GM18873 (cell line): Measurements from ENCODE around the gene COL6A2.

Experiments
- ATAC-seq: cut with Tn5 transposase; IDR thresholded peaks from one replicate; pipeline ENCODE4 v1.9.1; 2021; ENCODE audit warnings: mild to moderate bottlenecking, moderate library complexity, moderate number of reproducible peaks; ENCODE audit not compliant: unreplicated experiment, low FRiP score

COL6A2 gene

DNA sequence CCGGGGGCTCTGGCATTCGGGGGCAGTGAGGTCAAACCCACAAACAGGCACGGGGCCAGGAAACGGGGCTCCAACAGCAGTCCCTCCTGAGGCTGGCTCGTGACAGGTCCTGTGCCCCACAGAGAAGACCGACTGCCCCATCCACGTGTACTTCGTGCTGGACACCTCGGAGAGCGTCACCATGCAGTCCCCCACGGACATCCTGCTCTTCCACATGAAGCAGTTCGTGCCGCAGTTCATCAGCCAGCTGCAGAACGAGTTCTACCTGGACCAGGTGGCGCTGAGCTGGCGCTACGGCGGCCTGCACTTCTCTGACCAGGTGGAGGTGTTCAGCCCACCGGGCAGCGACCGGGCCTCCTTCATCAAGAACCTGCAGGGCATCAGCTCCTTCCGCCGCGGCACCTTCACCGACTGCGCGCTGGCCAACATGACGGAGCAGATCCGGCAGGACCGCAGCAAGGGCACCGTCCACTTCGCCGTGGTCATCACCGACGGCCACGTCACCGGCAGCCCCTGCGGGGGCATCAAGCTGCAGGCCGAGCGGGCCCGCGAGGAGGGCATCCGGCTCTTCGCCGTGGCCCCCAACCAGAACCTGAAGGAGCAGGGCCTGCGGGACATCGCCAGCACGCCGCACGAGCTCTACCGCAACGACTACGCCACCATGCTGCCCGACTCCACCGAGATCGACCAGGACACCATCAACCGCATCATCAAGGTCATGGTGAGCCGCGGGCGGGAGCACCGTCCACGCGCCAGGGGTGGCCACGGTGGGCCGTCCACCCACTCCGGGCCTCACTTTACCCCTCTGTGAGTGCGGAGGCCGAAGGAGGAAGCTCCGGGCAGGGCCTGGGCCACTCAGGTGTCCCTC lies 14.2 kb downstream of the COL6A2 start:
- no peak for ATAC-seq

- ATAC-seq: no peak
Measured at GRCh38 chr21:46112725-46113215, 14.9 kb downstream of the COL6A2 start.

GRCh38 chr21:46113497-46114176 lies 15.7 kb downstream of the COL6A2 start:
- no peak for ATAC-seq

GRCh38 chr21:46114963-46115362 lies 17.1 kb downstream of the COL6A2 start:
- no peak for ATAC-seq

GRCh38 chr21:46115441-46116188 lies 17.7 kb downstream of the COL6A2 start:
- no peak for ATAC-seq

- ATAC-seq: no peak
Measured at GRCh38 chr21:46116189-46116775, 18.4 kb downstream of the COL6A2 start.

GRCh38 chr21:46116776-46117585 lies 19.1 kb downstream of the COL6A2 start:
- ATAC-seq: no peak

- no peak for ATAC-seq
Measured at GRCh38 chr21:46117586-46118315, 19.8 kb downstream of the COL6A2 start.

- no peak for ATAC-seq
Measured at GRCh38 chr21:46118316-46119143, 20.6 kb downstream of the COL6A2 start.

GRCh38 chr21:46119144-46119636 lies 21.3 kb downstream of the COL6A2 start:
- no peak for ATAC-seq

- no peak for ATAC-seq
Measured at GRCh38 chr21:46119637-46120271, 21.8 kb downstream of the COL6A2 start.

DNA sequence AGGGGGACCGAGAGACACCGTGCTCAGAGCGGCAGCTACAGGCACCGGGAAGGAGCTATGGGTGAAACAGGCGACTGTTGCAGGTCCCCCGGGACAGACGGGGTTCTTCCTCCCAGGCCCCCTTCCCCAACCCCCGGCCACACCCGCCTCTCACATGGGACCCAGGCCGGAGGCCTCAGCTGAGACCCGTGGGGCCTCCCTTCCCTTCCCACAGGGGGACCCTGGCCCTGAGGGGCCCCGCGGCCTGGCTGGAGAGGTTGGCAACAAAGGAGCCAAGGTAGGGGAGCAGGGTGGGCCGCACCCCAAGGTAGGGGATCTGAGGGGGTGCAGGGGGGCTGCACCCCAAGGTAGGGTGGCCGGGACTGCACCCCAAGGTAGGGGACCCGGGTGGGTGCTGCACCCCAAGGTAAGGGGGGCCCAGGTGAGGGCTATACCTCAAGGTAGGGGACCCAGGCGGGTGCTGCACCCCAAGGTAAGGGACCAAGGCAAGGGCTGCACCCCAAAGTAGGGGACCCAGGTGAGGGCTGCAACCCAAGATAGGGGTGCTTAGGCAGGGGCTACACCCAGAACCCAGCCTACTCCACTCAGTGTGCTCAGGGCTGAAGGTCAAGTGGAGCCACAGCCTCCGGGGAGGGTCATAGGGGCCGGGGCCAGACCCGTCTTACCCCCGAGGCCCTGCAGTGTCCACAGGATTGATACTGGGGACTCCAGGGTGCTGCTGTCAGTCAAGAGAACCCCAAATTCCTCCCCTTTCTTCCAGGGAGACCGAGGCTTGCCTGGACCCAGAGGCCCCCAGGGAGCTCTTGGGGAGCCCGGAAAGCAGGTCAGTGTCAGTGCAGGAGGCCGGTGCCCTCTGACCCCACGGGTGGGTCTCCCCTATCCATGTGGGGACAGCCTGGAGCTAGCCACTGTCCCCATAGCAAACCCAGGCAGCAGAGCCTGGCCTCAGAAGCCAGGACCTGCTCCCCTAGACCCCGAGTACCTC lies 22.7 kb downstream of the COL6A2 start:
- no peak for ATAC-seq

DNA sequence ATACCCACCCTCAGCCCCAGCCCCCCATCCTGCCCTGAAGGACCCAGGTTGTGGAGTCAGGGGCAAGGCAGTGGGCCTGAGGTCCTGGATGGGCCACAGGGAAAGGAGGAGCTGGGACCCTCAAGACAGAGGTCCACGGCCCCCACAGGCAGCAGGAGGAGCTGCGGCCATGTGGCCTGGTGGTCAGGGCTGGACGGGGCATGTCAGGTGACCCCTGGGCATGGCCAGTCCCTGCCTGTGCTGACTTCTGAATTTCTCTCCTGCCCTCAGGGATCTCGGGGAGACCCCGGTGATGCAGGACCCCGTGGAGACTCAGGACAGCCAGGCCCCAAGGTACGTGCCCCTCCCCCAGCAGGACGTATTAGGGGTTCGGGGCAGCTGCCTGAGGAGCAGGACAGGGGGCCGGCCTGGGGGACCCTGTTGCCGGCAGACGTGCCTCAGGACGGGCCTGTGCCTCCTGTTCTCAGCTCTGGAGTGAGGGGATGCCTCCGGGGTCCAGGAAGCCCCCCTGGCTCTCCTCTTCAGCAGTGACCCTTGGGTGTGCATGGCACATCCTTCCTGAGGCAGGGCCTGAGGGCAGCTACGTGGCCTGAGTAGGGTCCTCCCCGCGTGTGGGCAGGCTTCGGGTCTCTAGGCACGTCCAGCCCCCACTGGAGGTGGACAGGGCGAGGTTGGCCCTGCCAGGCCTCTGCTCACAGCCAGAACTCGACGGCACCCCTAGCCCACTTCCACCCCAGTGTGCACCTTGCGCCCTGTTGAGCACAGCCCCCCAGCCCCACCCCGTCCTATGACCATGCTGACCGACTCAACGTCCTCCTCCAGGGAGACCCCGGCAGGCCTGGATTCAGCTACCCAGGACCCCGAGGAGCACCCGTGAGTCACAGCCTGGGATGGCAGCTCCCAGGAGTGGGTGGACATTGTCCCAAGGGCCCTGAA lies 23.6 kb downstream of the COL6A2 start:
- ATAC-seq: no peak

DNA sequence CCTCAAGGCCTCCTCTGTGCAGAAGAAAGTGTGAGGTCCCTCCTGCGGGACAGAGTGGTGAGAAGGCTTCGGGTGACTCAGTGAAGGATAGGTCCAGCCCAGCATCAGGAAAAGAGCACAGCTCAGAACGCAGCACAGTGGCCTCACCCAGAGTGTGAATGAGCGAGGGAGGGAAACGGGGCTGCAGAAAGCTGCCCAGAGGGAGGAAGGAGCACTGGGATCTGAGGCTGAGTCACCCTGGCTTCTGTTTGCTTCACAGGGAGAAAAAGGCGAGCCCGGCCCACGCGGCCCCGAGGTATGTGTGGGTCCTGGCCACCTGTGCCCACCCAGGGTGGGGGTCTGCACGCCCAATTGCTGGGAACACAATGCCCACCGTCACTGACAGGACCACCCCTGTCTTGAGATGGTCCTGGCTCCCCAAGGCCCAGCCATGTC lies 24.3 kb downstream of the COL6A2 start:
- ATAC-seq: no peak
